MV-4-11 (cell line): ENCODE results near the gene SNCAIP.
A peak's percentile ranks its signal among the peaks of the same experiment; 100 is the strongest.
"Not testable (repeated sequence)": the region's sequence is repeated elsewhere in the genome, so short reads cannot be mapped to it uniquely, and the experiment has no call there.

Experiments used
- DNase-seq: peaks from one replicate; lab custom pipeline; 2025; lab: John Stamatoyannopoulos, UW

SNCAIP gene

DNA sequence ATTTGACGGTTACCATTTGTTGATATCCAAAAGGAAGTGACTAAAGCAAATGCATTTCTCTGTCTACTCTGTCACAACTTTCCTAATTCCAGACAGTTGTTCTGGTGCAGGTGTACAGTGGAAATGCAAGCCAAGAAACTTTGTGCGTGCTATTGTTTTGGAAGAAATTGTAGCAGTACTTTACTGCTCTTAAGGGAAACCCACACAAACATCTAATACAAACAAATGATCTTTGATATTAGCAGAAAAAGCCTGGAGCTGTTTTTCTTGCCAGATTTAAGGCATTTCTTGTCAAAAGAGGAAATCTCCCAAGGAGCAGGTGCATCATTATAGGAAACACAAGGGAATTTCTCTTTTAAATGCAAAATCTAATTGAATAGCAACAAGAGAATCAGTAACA, 2.0 kb downstream of the SNCAIP start:
- no peak for DNase-seq

GRCh38 chr5:122315521-122315920, 3.5 kb downstream of the SNCAIP start:
- DNase-seq: no peak

GRCh38 chr5:122316656-122317055, 4.6 kb downstream of the SNCAIP start:
- DNase-seq: no peak

DNA sequence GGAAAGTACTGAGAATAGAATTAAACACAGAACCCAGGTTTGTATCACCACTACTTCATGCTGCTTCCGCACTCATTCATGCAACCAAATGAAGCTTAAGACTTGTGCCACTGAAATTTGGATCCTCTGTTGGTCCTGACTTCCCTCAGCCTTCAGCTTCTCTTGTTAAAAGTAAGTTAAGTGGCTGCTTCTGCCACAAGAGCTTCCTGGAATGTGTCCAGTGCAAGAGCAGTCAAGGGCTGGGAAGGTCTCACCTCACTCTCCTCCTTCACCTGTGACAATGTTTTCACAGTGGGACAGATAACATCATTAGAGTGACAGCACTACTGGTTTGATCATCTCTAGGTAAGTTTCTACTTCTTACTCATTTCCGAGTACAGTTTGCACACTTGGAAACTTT, 7.9 kb downstream of the SNCAIP start:
- DNase-seq: no peak

DNA sequence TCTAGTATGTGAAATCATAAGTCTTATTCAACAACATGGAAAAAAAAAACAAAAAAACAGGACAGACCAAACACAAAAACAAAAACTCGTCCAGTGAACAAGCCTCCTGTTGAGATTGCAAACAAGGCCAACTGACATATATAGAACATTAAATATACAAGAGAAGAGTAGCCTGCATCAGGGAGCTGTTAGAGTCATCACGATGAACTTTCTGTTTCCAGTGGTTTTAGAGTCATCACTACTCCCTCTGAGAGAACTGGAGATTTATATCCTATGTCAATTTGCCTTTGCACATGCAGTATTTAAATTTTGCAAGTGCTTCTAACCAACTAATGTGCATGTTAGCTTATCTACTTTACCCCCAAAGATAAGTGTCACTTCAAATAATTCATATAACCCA, 9.9 kb downstream of the SNCAIP start:
- no peak for DNase-seq

DNA sequence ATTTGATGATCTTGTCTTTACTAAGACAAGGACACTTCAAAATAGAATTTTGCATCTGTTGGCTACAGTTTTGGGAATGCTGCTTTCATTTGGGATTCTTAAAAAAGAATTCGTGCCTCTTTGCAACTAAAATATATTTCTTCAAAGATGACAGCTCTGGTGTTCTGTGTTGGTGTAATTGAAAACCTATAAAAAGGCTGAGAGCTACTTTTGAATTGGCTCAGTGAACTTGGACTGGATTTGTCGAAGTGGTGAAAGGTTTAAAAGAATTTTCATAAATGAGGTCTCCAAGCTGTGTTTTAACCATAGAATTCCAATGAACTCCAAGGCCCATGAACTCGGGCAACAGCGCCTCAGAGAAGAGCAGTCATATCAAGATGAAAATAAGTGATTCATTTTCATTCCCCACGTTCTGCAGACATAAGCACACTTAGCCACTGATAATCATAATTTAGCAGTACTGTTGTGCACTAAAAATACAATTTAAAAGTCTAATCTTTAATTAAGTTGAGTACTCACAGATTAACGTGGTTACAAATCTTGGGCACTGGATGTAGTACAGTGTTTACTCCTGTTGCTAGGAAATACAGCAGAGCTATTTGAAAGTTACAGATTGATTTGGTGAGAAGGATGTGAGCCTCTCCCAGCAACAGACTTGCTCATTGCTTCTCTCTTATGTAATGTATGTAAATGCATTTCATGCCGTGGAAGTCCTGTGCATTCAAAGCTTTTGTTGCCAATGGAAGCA, 10.9 kb downstream of the SNCAIP start:
- no peak for DNase-seq

DNA sequence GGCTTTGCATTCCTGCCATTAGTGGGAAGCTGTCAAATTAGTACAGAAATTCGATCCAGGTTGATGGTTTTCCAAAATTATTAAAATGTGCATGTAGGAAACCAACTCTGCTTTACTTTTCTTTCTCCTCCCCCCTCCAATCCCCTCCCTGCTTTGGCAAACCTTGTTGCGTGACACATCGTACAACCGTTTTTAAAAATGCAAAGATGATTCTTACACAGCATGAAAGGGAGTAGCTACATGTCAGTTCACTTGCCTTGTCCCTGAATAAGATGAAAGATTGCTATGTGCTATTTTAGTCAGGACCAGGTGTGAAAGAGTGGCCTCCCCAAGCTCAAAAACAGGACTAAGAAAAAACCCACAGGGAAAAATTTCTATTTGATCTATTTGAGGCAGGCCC, 11.7 kb downstream of the SNCAIP start:
- no peak for DNase-seq

DNA sequence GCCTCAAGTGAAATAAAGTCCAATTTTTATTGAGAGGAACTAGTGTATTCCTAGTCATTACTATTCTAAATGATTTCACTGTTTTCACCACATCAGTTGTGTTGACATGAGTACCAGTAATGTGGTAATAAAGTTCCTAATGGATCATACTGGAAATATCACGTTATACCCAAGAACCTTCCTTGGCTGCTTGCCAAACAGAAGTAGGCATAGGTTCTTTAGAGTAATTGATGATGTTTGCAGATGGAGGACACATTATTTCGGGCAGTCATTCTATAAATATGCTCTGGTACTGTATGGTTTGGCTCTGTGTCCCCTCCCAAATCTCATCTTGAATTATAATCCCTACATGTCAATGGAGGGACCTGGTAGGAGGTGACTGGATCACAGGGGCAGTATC, 15.1 kb downstream of the SNCAIP start:
- no peak for DNase-seq

DNA sequence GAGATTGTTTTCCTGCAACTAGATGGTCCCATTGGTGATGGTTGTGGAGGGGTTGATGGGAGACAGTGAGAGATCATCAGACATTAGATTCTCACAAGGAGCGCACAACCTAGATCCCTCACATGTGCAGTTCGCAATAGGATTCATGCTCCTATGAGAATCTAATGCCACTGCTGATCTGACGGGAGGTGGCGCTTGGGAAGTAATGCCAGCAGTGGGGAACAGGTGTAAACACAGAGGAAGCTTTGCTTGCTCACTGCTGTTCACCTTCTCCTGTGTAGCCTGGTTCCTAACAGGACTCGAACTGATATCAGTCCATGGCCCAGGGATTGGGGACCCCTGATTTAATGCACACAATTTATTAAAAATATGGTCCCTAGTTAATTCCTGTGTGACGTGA, 18.8 kb downstream of the SNCAIP start:
- DNase-seq: no peak

DNA sequence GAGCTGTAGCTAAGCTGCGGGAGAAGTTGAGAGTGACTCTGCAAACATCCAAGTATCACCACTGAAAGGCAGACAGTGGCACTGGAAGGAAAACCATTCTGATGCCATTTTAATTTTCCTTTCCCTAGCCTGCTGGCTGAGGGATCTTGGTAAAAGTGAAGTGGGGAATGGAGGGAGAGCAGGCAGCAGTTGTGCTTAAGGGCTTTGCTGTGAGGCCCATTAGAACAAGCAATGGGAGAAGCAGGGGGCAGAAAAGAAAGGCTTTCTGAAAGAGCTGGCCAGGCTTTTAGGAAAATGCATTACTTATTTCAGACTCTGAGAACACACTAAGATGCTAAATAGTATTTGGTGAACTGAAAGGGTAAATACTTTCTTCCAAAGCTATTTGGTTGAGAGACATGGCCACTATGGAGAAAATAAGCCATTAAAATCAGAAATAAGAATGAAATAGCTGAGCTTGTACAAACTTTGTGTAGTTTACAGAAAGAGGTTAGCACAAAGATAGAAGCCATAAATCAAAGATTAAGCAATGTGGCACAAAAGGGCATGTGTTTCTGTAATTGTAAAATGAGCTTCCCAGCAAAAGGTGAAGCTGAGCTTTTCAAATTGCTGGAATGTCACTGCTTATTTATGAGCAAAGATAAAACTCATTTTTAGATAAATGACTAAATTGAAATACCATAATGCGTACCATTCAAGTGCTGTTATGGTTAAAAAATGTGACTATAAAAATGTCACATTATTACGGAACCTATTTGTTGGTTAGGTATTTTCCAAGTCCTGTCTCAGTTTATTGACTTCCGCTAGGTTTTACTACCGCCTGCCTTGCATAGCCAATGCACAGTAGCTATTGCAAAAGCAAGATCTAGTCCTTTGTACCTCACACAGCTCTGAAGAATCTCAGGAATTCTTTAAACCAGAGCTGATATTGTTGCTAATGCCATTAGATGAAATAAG, 20.8 kb downstream of the SNCAIP start:
- DNase-seq: no peak

DNA sequence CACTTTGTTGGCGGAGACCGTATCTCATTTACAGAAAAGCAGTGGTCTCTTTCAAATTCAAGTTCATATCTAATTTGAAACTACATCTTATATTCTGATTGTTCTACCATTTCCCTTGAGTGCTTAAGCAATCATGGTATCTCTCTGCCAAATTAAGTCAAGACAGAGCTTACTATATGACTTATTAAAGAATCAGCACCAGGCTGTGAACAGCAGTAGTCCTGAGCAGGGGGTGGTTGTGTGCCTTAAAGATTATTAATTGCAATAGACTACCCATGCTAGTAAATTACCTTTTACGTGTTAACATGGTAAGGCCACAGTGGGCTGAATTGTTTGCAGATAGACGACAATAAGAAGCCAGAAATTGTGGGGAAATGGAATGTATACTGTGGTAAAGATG, 21.5 kb downstream of the SNCAIP start:
- no peak for DNase-seq

- DNase-seq: no peak
Measured at GRCh38 chr5:122339591-122339990, 27.6 kb downstream of the SNCAIP start.

GRCh38 chr5:122341087-122341486, 29.1 kb downstream of the SNCAIP start:
- no peak for DNase-seq

- no peak for DNase-seq
Measured at GRCh38 chr5:122342256-122342655, 30.2 kb downstream of the SNCAIP start.

DNA sequence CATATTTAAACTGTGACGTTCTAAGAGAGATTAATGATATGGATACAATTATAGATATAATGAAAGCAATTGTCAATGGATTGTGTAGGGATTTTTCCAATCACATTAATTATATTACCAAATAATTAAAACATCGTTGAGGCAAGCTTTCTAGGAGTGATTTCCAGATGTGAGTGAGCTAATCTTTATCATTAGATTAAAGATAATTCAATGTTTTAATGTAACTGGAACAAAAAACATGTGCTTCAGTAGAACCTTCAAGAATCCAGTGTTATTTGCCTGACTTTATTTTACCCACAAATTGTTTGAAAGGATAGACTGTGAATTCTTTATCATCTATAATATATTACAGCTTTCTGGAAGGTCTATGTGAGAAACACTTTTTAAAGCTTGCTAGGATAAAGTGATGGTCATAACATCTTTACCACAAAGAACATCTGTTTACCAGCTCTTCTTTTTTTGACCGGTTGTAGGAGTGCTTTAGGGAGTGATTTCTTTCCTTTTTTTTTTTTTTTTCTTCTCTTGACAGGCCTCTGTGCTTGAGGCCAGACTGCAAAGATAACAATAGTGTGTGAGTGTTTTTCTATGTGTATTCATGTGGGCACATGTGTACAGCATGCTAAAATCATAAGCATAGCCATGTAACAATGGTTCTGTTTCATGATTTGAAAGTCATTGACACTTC, 35.0 kb downstream of the SNCAIP start:
- no peak for DNase-seq

GRCh38 chr5:122350496-122350895, 38.5 kb downstream of the SNCAIP start:
- no peak for DNase-seq

DNA sequence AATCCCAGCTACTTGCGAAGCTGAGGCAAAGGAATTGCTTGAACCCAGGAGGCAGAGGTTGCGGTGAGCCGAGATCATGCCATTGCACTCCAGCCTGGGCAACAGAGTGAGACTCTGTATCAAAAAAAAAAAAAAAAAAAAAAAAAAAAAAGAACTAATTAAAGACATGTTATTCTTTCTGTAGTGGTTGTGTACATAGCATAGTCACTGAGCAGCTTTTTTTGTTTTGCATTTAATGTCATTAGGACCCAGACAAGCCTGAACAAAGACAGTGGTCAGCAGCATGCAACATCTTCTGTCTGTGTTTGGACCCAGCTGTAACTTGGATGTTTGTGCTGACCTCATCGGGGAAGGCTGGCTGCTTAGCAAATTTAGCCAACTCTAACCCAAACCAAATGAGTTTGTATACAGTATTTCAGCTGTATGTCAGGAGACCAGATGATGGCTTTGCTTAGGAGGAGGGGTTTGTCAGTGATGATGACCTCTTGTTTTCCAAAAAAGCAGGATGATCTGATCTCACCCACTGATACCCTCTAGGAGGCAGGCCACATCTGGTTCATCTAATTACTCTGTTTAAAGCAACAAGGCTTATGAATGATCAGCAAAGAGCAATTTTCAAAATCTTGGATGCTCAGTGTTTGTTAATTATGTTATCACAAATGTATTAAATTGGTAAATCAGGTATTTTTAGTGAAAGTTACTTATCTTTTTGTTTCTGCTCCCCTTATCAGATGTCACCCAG, 39.5 kb downstream of the SNCAIP start:
- DNase-seq: no peak

GRCh38 chr5:122352331-122352730, 40.3 kb downstream of the SNCAIP start:
- DNase-seq: peak; percentile 63

DNA sequence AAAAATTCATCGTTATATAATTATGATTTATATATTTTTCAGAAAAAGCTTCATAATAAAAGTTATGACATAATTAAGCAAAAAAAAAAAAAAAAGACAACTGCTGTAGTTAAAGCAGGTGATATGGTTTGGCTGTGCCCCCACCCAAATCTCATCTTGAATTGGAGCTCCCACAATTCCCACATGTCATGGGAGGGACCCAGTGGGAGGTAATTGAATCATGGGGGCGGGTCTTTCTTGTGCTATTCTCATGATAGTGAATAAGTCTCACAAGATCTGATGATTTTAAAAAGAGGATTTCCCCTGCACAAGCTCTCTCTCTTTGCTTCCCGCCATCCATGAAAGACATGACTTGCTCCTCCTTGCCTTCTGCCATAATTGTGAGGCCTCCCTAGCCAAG, 41.3 kb downstream of the SNCAIP start:
- DNase-seq: not testable (repeated sequence)

DNA sequence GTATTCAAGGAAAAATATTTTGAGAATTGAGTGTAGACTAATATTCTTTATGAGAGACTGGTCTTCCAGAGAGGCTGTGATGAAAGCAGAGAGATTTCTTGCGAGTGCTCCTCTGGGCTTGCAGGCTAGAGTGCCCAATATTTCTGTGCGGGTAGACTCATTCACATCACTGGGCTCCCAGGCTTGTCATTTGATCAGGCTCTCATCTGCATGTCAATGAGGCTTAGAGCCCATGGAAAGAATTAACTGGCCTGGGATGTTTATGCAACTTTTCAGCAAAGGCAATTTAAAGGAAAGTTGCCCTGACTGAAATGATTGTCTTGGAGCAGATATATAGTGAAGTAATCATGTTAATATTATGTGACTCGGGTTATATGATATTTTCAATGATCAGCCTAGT, 42.3 kb downstream of the SNCAIP start:
- no peak for DNase-seq

- DNase-seq: no peak
Measured at GRCh38 chr5:122355324-122355723, 43.3 kb downstream of the SNCAIP start.

DNA sequence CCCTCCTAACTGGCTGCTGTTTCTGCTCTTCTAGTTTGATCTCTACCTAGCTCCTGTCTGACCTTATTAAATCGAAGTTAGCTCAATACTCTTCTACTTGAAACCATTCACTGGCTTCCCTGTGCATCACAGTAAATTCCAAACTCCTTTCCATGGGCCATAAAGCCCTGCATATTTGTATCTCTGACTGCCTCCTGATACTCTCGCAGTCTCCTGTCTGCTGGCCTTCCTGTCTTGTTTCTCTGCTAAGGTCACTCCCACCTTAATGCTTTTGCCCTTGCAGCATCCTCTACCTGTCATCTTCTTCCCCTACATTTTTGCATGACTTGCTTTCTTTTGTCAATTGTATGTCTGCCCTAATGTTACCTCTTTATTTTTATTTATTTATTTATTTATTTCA, 44.8 kb downstream of the SNCAIP start:
- DNase-seq: no peak
